HG03565 (cell line): ENCODE results near the gene NBPF11.
"Not testable (repeated sequence)": the region's sequence is repeated elsewhere in the genome, so short reads cannot be mapped to it uniquely, and the experiment has no call there.

Experiments
- ATAC-seq: cut with Tn5 transposase; IDR thresholded peaks from one replicate; pipeline ENCODE4 v1.9.1; 2021; ENCODE audit warnings: mild to moderate bottlenecking, moderate library complexity; ENCODE audit not compliant: unreplicated experiment

NBPF11 gene

GRCh38 chr1:148151371-148151819 lies 686 bp downstream of the NBPF11 start:
- peak; percentile 13 for ATAC-seq

- not testable (repeated sequence) for ATAC-seq
Observed at GRCh38 chr1:148150945-148151344, 1.1 kb downstream of the NBPF11 start.

- not testable (repeated sequence) for ATAC-seq
Observed at GRCh38 chr1:148150014-148150413, 2.1 kb downstream of the NBPF11 start.

GRCh38 chr1:148149050-148149815 lies 2.8 kb downstream of the NBPF11 start:
- ATAC-seq = not testable (repeated sequence)

- ATAC-seq = not testable (repeated sequence)
Observed at GRCh38 chr1:148147052-148147838, 4.8 kb downstream of the NBPF11 start.

- ATAC-seq = not testable (repeated sequence)
Observed at GRCh38 chr1:148146191-148146997, 5.7 kb downstream of the NBPF11 start.

GRCh38 chr1:148143223-148143622 lies 8.9 kb downstream of the NBPF11 start:
- not testable (repeated sequence) for ATAC-seq

- not testable (repeated sequence) for ATAC-seq
Observed at GRCh38 chr1:148141936-148142335, 10.1 kb downstream of the NBPF11 start.

GRCh38 chr1:148138606-148139005 lies 13.5 kb downstream of the NBPF11 start:
- ATAC-seq = not testable (repeated sequence)

- ATAC-seq = not testable (repeated sequence)
Observed at GRCh38 chr1:148122341-148122740, 29.7 kb downstream of the NBPF11 start.

- ATAC-seq = not testable (repeated sequence)
Observed at GRCh38 chr1:148120395-148120794, 31.7 kb downstream of the NBPF11 start.

GRCh38 chr1:148095732-148096131 lies 56.3 kb downstream of the NBPF11 start:
- ATAC-seq = not testable (repeated sequence)

GRCh38 chr1:148086196-148086595 lies 65.9 kb downstream of the NBPF11 start:
- ATAC-seq = not testable (repeated sequence)

GRCh38 chr1:148081205-148081604 lies 70.9 kb downstream of the NBPF11 start:
- not testable (repeated sequence) for ATAC-seq

GRCh38 chr1:148078632-148079519 lies 73.2 kb downstream of the NBPF11 start:
- ATAC-seq = not testable (repeated sequence)

- not testable (repeated sequence) for ATAC-seq
Observed at GRCh38 chr1:148078090-148078489, 74.0 kb downstream of the NBPF11 start.

GRCh38 chr1:148077458-148077857 lies 74.6 kb downstream of the NBPF11 start:
- not testable (repeated sequence) for ATAC-seq

- ATAC-seq = not testable (repeated sequence)
Observed at GRCh38 chr1:148073392-148073791, 78.7 kb downstream of the NBPF11 start.

GRCh38 chr1:148068606-148069005 lies 83.5 kb downstream of the NBPF11 start:
- ATAC-seq = not testable (repeated sequence)

GRCh38 chr1:148068201-148068600 lies 83.9 kb downstream of the NBPF11 start:
- ATAC-seq = not testable (repeated sequence)
